Activated CD4-positive, alpha-beta memory T cell treated with anti-CD3 and anti-CD28 coated beads, Interleukin-2, amount 10 ng/mL, durations not matched to agents 7 days and 5 days (primary cell): Measurements from ENCODE around the gene CPLX4. TPM values are rescaled to one million over a fixed set of nuclear protein-coding genes. Genes with fewer than 3 reads are reported as not detected.

Source experiments
- CTCF ChIA-PET: fragments of 350-600 bp; sonication (Branson Sonifier 250); formaldehyde crosslinking; loops from one replicate; lab custom pipeline; 2021; ENCODE audit warnings: antibody characterized with exemption, inconsistent platforms; lab: Charles Lee
- POLR2A ChIA-PET: fragments of 350-600 bp; sonication (Branson Sonifier 250); formaldehyde crosslinking; loops from one replicate; lab custom pipeline; 2021; ENCODE audit warnings: antibody characterized with exemption; lab: Charles Lee
- DNase-seq: peaks from one replicate; pipeline ENCODE4 v3.0.0-alpha.2; 2020
- H3K27ac Mint-ChIP-seq: one replicate; pipeline ENCODE4 v1.8.0; 2021; ENCODE audit warnings: mild to moderate bottlenecking, mixed read lengths
- H3K27me3 Mint-ChIP-seq: one replicate; pipeline ENCODE4 v1.8.0; 2021; ENCODE audit warnings: mixed read lengths
- H3K36me3 Mint-ChIP-seq: one replicate; pipeline ENCODE4 v1.8.0; 2021; ENCODE audit warnings: low read depth, mixed read lengths
- H3K4me1 Mint-ChIP-seq: one replicate; pipeline ENCODE4 v1.8.0; 2021; ENCODE audit warnings: mixed read lengths
- H3K4me3 Mint-ChIP-seq: one replicate; pipeline ENCODE4 v1.8.0; 2021; ENCODE audit warnings: mild to moderate bottlenecking, mixed read lengths
- H3K9me3 Mint-ChIP-seq: one replicate; pipeline ENCODE4 v1.8.0; 2021; ENCODE audit warnings: mixed read lengths
- total RNA-seq, 2 experiments: library from RNA; stranded (reverse); gene quantifications; one replicate each; pipeline ENCODE4 v1.2.3, GENCODE V29; 2021

CPLX4 gene
- total RNA-seq, 2 experiments from 2014 or later = not detected

GRCh38 chr18:59246796-59247195 is 71.7 kb downstream of the CPLX4 start:
- Mint-ChIP-seq H3K27me3 (peaks cover 49% of the 10 kb centered on the region), H3K36me3 (no peaks in the 10 kb centered on the region), H3K4me1 (no peaks in the 10 kb centered on the region), H3K27ac (no peak overlapping the region), H3K9me3 (no peaks in the 10 kb centered on the region), H3K4me3 (no peak overlapping the region)
- DNase-seq = no peak
- CTCF ChIA-PET = interaction anchor here (5.0 kb wide), 1 partner anchor 155 kb away, joined by 58 read pairs; no protein-coding TSS in a partner anchor
- POLR2A ChIA-PET = no interaction called here

Other genes with a start within 250 kb of the CPLX4 start
- 100 to 1,000 TPM; 119 to 129 TPM for gene SEC11C, start 178.8 kb downstream of the CPLX4 start, total RNA-seq
- not detected for gene GRP, start 98.5 kb downstream of the CPLX4 start, total RNA-seq
- under 1 TPM in 1 of 2 experiments, not detected in 1; 0.10 TPM for gene RAX, start 45.2 kb downstream of the CPLX4 start, total RNA-seq
- 100 to 1,000 TPM; 102 to 104 TPM for gene LMAN1, start 40.6 kb upstream of the CPLX4 start, total RNA-seq